ENCODE measurements around the gene SH2D3C.
A peak's percentile ranks its signal among the peaks of the same experiment; 100 is the strongest.

The SH2D3C gene

DNA sequence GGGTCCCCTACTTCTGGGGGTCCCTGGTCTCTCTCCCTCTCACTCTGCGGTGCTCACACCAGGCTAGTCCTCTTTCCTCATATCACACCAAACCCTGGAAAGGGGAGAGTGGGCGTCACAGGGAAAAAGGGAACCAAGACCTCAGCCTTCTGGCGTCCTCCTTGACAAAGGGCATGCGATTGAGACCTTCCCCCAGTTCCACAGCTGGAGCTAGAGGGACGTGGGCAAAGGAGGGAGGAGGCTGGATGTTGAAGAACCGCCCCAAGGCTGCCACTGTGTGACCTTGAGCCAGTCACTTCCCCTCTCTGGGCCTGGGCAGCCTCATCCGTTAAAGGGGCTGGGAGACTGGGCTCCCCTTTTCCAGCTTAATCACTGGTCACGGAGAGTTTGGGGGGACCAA lies 24.8 kb downstream of the SH2D3C start:
- Mint-ChIP-seq H3K27ac (no peak overlapping the region), H3K36me3 (ENCODE audit: low read depth) (peaks cover 10% of the 10 kb centered on the region), H3K27me3 (ENCODE audit: low read depth) (peaks cover 57% of the 10 kb centered on the region), H3K4me3 (no peak overlapping the region), H3K9me3 (no peaks in the 10 kb centered on the region), H3K4me1 (peaks cover 5% of the 10 kb centered on the region)
- no peak for TF ChIP-seq CTCF (IDR thresholded peaks at IDR 0.05; ENCODE audit: unreplicated experiment in 3 of 3)

DNA sequence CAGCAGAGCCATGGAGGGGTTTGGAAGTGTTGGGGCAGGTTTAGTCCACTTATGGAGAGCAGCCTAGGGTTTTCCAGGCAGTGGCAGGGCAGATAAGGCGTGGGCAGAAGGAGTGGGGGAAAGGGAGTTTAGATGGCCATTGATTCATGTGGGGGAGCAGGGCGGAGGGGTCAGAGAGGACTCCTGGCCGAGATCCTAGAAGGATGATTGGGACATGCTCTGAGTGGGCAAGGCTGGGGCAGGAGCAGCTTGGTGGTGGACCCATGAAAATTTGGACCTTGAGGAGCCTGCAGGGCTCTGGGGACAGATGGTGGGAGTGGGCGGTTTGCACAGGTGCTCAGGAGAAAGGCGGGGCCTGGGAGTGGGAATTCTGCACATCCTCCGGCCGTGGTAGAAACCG lies 25.3 kb downstream of the SH2D3C start:
- Mint-ChIP-seq H3K4me1 (peaks cover 5% of the 10 kb centered on the region), H3K36me3 (ENCODE audit: low read depth) (peaks cover 10% of the 10 kb centered on the region), H3K4me3 (peak overlapping the region; percentile 32 to 72 (median 65)), H3K27ac (no peak overlapping the region), H3K9me3 (no peaks in the 10 kb centered on the region), H3K27me3 (ENCODE audit: low read depth) (peaks cover 52% of the 10 kb centered on the region)
- no peak for TF ChIP-seq CTCF (IDR thresholded peaks at IDR 0.05; ENCODE audit: unreplicated experiment in 3 of 3)

- no peak overlapping the region for H3K27ac Mint-ChIP-seq
- H3K27me3 Mint-ChIP-seq (ENCODE audit: low read depth) = peaks cover 53% of the 10 kb centered on the region
- H3K4me3 Mint-ChIP-seq = peak overlapping the region; percentile 41 to 52 (median 46)
- no peak for TF ChIP-seq CTCF (IDR thresholded peaks at IDR 0.05; ENCODE audit: unreplicated experiment in 3 of 3)
- H3K9me3 Mint-ChIP-seq = no peaks in the 10 kb centered on the region
- peaks cover 10% of the 10 kb centered on the region for H3K36me3 Mint-ChIP-seq (ENCODE audit: low read depth)
- H3K4me1 Mint-ChIP-seq = peaks cover 5% of the 10 kb centered on the region
These were observed 27.0 kb downstream of the SH2D3C start for GRCh38 chr9:127751269-127752054.

DNA sequence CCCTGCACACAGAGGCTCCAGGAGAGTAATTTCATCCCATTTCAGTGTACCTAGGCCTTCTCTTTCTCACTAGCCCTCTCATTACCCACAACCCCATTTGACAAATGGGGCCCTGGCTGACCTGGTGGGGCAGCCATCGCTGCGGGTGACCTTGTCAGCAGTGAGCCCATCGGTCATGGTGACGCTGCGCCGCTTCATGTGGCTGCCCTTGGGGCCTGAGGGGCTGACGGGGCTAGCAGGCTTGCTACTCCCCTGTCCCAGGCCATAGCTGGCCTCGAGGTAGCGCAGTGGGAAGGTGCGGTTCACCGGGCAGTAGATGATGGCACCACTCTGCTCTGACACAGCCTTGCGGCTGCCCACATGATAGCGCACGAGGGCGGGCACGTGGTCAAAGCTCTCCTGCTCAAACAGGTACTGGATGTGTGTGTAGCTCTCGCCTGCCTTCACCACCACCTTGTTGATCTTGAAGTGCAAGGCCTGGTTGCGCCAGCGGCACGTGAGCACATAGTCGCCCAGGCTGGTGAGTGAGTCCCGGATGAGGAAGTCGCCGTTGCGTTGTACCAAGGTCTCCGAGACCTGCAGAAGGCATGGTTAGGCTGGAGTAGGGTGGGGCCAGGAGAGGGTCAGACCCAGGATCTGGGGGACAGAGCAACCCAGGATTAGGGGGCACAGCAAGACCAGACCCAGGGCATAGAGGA lies 29.2 kb downstream of the SH2D3C start:
- Mint-ChIP-seq H3K36me3 (ENCODE audit: low read depth) (peaks cover 10% of the 10 kb centered on the region), H3K9me3 (no peaks in the 10 kb centered on the region), H3K27me3 (ENCODE audit: low read depth) (peaks cover 40% of the 10 kb centered on the region), H3K4me1 (peaks cover 5% of the 10 kb centered on the region), H3K4me3 (no peak overlapping the region), H3K27ac (no peak overlapping the region)
- TF ChIP-seq CTCF (IDR thresholded peaks at IDR 0.05; ENCODE audit: unreplicated experiment in 3 of 3) = no peak

DNA sequence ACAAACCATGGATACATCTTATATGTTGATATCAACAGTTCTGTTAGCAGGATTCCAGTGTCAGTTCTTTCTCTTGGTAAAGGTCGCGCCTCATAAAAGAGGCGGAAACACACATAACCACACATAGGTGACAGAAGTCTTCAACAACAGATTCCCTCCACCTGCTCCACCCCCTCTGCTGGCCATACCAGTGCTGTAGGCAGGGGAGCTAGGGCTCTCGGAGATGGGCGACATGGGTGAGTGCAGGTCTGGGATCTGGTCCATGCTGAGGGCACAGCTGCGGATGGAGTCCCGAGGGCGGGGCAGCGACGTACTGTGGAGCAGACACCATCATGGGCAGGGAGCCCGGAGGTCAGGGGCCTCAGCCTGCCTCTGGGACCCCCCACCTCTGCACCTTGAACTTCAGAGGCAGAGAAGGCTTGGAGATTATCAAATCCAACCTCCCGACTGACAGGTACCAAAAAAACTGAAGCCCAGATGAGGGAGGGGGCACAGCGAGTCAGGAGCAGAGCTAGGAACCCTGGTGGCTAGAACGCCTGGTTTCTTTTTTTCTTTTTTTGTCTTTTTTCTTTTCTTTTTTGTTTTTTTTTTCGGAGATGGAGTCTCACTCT lies 31.4 kb downstream of the SH2D3C start:
- no peak for TF ChIP-seq CTCF (IDR thresholded peaks at IDR 0.05; ENCODE audit: unreplicated experiment in 3 of 3)
- peaks cover 5% of the 10 kb centered on the region for H3K4me1 Mint-ChIP-seq
- H3K27me3 Mint-ChIP-seq (ENCODE audit: low read depth) = peaks cover 22% of the 10 kb centered on the region
- H3K36me3 Mint-ChIP-seq (ENCODE audit: low read depth) = peaks cover 10% of the 10 kb centered on the region
- H3K4me3 Mint-ChIP-seq = no peak overlapping the region
- H3K9me3 Mint-ChIP-seq = no peaks in the 10 kb centered on the region
- no peak overlapping the region for H3K27ac Mint-ChIP-seq
